Astrocyte of the spinal cord (primary cell): ENCODE data around the gene PANX2.

Experiments
- DNase-seq: peaks from one replicate; pipeline ENCODE4 v3.0.0; 2011; ENCODE audit warnings: low read depth, low spot score
- H3K4me3 ChIP-seq: 2 replicates; pipeline ENCODE4 v1.5.1; 2011; ENCODE audit warnings: low read depth, mild to moderate bottlenecking, low read length, moderate library complexity
- CTCF ChIP-seq: IDR thresholded peaks from 2 replicates; pipeline ENCODE4 v1.5.1; 2012; ENCODE audit warnings: low read depth, mild to moderate bottlenecking, low read length, inconsistent platforms
- in situ Hi-C: cut with HindIII; loops from 2 replicates; pipeline ENCODE4 v1.10.0; 2017; ENCODE audit warnings: low sequenced_read_pairs

PANX2 gene, protein sequence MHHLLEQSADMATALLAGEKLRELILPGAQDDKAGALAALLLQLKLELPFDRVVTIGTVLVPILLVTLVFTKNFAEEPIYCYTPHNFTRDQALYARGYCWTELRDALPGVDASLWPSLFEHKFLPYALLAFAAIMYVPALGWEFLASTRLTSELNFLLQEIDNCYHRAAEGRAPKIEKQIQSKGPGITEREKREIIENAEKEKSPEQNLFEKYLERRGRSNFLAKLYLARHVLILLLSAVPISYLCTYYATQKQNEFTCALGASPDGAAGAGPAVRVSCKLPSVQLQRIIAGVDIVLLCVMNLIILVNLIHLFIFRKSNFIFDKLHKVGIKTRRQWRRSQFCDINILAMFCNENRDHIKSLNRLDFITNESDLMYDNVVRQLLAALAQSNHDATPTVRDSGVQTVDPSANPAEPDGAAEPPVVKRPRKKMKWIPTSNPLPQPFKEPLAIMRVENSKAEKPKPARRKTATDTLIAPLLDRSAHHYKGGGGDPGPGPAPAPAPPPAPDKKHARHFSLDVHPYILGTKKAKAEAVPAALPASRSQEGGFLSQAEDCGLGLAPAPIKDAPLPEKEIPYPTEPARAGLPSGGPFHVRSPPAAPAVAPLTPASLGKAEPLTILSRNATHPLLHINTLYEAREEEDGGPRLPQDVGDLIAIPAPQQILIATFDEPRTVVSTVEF

GRCh38 chr22:50170453-50171318, at the start of gene PANX2:
Gene PANX2, plus strand, starts transcription at chr22:50170731. Its CDS starts 0 bp downstream, at chr22:50170731.
- TF ChIP-seq CTCF: no peak
- DNase-seq: no peak
- in situ Hi-C loops: no loop called here
- peak within 1 kb of the TSS; percentile 20 for H3K4me3 ChIP-seq

- in situ Hi-C loops: no loop called here
- H3K4me3 ChIP-seq: no peak overlapping the region
- no peak for TF ChIP-seq CTCF
- DNase-seq: no peak
These were observed 49.3 kb upstream of the PANX2 start for GRCh38 chr22:50121202-50121740.

DNA sequence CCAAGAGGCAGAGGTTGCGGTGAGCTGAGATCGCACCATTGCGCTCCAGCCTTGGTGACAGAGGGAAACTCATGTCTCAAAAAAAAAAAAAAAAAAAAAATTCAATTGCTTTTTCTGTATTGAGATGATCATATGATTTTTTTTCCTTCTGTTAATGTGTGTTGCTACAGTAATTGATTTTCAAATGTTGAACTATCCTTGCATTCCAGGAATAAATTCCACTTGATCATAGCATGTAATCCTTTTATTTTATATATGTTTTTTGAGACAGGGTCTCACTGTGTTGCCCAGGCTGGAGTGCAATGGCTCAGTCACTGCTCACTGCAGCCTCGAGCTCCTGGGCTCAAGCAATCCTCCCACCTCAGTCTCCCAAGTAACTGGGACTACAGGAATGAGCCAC, 47.4 kb upstream of the PANX2 start:
- no peak for DNase-seq
- no peak overlapping the region for H3K4me3 ChIP-seq
- TF ChIP-seq CTCF: no peak
- in situ Hi-C loops: no loop called here

GRCh38 chr22:50125029-50125428, 45.5 kb upstream of the PANX2 start:
- H3K4me3 ChIP-seq: no peak overlapping the region
- no peak for TF ChIP-seq CTCF
- DNase-seq: no peak
- in situ Hi-C loops: no loop called here

DNA sequence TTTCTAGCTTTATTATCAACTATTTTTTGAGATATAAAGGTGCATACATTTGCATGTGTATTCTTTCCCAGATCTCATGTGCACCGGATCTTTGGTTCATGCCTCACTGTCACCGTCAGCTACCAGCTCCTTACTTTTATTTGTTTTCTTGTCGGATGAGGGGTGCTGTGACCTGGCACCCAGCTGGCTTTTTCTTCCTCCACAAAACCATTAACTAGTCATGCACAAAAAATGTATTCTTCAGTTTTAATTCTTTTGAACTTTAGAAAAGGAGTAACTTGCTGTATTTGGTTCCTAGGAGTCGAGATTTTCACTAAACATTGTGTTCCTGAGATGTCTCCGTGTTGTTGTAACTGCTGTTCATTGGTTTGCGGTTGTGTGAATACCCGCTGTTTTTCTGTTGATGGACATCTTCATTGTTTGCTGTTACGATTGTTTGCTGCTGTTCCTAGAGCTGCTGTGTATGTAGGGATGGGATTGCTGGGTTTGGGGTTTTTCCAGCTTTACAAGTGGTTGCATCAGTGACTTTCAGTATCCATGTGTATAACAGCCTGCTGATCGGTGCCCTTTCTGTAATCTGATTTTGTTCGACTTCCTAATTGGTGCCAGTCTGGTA, 41.3 kb upstream of the PANX2 start:
- TF ChIP-seq CTCF: no peak
- DNase-seq: peak; percentile 74

GRCh38 chr22:50131894-50132293, 38.6 kb upstream of the PANX2 start:
- in situ Hi-C loops: no loop called here

More for the DNA sequence above, 41.3 kb upstream of the PANX2 start:
- in situ Hi-C loops: no loop called here
- no peak overlapping the region for H3K4me3 ChIP-seq

More at GRCh38 chr22:50131894-50132293, 38.6 kb upstream of the PANX2 start:
- H3K4me3 ChIP-seq: no peak overlapping the region
- no peak for TF ChIP-seq CTCF
- no peak for DNase-seq
